GM12891 (cell line): ENCODE measurements around the gene CALU.

ENCODE experiments used
- POLR2A ChIP-seq: IDR thresholded peaks from 2 replicates; pipeline ENCODE4 v1.6.1; 2011; ENCODE audit warnings: low read depth, low read length, control low read depth
- POLR2AphosphoS5 ChIP-seq: IDR thresholded peaks from 2 replicates; pipeline ENCODE4 v1.6.1; 2011; ENCODE audit warnings: low read depth, low read length, control low read depth
- SPI1 ChIP-seq: IDR thresholded peaks from 2 replicates; pipeline ENCODE4 v1.6.1; 2011; ENCODE audit warnings: low read depth, low read length, control low read depth
- TAF1 ChIP-seq: IDR thresholded peaks from 2 replicates; pipeline ENCODE4 v1.6.1; 2011; ENCODE audit warnings: low read depth, low read length, control low read depth

GRCh38 chr7:128699895-128700294 is 39.3 kb upstream of the CALU start:
- TF ChIP-seq POLR2AphosphoS5 = no peak
- TF ChIP-seq SPI1 = no peak
- no peak for TF ChIP-seq POLR2A
- no peak for TF ChIP-seq TAF1
